GDM1 (cell line): ENCODE measurements around the gene PPP1R12A.
"Not testable (repeated sequence)": the region's sequence is repeated elsewhere in the genome, so short reads cannot be mapped to it uniquely, and the experiment has no call there.

ENCODE experiments used
- DNase-seq: peaks from one replicate; lab custom pipeline; 2025; lab: John Stamatoyannopoulos, UW

The PPP1R12A gene

DNA sequence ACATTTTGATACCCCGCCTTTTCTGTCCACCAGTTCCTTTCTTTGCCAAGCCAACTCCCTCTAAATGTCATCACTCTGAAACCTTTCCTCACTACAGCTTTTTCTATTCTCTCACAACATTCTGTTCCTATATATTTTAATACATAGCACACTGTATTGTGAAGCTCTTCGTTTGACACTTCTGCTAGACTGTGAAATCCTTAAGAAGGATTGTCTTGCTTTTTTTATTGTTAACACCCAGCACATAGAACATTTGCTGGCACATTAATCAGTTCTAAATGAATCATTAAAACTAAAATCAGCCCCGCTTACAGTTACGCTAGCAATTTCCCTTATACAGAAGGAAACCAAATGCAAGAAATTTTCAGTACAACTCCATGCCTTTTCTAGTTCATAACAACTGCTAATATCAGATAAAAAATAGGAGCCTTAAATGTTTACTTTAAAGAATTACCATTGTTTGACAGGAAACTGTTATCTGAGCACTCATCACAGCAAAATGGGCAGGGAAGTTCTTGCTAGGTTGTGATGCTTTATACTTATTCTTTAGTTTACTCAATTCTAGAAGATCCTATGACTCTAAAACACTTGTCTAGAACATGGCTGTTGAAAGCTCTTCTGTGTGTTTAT is 93.5 kb downstream of the PPP1R12A start:
- no peak for DNase-seq

DNA sequence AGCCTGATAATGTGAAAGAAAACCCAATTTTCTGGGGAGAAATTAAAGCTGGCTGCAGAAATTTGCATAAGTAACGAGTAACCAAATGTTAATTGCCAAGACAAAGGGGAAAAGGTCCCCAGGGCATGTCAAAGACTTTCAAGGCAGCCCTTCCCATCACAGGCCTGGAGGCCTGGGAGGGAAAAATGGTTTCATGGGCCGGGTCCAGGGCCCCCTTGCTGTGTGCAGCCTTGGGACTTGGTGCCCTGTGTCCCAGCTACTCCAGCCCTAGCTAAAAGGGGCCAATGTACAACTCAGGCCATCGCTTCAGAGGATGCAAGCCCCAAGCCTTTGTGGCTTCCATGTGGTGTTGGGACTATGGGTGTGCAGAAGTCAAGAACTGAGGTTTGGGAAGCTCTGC is 96.5 kb downstream of the PPP1R12A start:
- DNase-seq, result no peak

DNA sequence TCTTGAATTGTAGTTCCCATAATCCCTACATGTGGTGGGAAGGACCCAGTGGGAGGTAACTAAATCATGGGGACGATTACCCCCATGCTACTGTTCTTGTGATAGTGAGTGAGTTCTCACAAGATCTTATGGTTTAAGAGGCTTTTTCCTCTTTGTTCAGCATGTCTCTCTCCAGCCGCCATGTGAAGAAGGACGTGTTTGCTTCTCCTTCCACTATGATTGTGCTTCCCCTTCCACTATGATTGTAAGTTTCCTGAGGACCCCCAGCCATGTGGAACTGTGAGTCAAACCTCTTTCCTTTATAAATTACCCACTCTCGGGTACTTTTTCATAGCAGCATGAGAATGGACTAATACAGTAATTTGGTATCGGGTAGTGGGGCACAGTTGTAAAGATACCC is 97.3 kb downstream of the PPP1R12A start:
- no peak for DNase-seq

DNA sequence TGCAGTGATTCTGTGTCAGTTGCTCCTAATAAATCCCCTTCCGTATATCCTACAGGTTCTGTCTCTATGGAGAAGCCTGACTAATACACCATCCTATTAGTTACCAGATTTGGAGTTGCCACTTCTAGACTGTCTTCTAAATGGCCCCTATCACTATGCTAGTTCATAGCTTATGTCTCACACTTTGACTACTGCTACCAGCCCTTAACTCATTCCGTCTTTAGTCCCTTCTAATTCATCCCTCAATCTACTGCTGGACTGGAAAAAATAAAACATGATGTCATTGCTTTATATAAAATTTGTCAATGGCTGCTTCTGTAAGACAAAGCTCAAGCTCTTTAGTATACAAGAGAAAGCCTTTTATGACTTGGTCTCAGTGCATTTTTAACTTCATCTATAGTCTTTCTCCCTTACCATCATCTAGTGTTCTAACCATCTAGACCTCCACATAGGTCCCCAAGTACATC is 99.5 kb downstream of the PPP1R12A start:
- DNase-seq, result no peak

DNA sequence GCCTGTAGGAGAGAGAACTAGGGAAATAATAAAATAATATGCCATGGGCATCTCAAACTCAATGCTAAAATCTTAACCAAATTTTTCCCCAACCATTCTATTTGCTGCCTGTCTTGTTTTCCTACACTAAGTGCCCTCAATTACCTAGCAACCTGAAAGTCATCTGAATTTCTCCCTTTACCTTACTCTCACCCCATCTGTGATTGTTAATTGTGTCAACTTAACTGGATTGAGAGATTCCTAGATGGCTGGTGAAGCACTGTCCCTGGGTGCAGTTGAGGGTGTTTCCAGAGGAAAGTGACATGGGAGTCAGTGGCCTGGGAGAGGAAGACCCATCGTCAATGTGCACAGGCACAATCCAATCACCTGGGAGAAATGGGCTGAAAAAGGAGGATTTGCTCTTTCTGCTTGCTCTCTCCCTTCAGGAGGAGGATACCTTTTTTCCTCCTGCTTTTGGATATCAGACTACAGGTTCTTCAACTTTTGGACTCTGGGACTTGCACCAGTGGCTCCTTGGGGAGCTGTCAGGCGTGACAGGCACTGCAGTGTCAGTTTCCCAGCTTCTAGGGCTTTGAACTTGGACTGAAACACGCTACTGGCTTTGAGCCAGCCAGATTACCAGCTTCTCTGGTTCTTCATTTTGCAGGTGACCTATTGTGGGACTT is 100.1 kb downstream of the PPP1R12A start:
- DNase-seq, result no peak

DNA sequence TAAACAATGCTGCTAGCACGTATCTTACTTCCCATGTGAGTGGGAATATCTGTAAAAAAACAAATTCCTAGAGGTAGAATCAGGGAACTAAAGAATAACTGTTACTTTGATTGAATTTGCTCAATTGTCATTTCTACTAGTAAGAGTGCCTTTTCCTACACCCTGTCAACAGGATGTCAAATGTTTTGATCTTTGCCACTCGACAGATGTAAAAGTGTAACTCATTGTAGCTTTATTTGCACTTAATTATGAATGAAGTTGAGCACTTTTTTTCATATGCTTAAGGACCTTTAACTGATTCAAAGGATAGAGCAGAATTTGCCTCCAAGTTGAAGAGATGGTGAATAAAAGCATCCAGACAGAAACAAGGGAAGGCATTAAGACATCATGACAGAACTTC is 104.5 kb downstream of the PPP1R12A start:
- no peak for DNase-seq

DNA sequence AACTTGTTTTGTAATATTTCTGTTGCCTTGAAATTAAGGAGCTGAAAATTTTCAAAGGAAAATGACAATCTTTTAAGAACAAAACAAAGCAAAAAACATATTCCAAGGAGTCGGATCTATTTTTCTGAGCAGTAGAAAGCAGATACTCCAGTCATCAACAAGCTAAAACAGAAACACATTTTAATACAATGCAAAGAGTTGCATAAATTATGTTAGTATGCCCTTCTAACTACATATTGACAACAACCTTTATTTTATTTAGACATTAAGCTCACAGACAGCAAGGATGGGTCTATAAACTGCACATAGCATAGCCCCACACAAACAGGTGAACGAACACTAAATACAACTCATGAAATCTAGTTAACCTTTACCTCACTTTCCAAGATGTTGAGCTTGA is 106.0 kb downstream of the PPP1R12A start:
- no peak for DNase-seq

DNA sequence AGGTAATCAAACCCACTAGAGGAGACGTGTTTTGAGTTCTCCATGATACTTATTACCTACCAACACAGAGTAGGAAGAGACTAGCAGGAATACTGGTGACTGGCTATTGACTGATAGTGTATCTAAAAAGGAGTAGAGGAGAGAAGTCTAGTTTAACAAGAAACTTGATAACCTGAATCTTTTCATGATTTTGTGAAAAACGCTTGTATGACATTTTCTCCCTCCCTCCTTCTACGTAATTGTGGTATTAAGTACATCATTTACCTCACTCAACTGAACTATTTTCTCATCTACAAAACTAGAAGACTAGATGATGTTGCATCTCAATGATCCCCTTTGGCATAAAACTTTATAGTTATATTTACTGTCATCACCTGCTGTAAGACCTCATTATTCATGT is 107.4 kb downstream of the PPP1R12A start:
- DNase-seq, result no peak

DNA sequence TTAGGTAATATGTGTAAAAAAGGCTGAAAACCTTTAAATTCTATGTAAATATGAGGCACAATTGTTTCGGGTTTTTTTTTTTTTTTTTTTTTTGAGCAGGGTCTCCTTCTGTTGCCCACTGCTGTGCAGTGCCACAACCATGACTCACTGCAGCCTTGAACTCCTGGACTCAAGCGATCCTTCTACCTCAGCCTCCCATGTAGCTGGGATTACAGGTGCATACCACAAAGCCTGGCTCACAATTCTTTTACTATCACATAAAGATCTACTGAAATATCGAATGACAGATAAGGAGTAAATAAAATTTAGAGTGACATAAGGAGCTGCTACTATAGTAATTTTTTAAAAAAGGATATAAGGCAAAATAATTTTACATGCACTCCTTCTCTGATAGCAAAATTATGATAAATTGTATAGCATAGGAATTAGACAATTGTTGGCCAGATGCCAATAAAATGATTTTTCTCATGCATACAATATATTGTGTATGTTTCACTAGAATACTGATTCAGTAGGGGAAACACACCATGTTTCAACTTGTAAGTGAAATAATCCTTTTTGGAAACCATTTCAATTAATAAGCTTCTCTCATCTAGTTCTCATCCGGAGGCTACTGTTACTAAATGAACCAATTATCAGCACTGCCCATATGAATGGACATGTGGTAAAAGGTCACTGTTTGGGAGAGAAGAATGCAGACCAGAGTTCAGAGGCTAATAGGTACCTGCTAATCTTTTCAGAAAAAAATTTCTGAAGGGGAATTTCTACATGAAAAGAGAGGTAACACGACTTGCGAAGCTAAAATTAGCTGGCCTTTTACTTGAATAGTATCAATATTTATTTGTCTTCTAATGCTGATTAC is 108.4 kb downstream of the PPP1R12A start:
- no peak for DNase-seq

DNA sequence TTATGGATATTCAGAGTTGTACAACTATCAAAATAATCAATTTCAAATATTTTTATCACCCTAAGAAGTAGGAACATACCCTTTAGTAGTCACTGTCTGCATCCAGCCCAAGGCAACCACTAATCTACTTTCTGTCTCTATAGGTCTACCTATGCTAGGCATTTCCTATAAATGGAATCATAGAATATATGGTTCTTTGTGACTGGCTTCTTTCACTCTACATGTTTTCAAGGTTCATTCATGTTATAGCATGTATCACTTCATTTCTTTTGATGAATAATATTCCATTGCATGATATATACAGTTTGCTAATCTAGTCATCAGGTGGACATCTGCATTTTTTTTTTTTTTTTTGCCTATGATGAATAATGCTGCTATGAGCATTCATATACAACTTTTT is 112.4 kb downstream of the PPP1R12A start:
- no peak for DNase-seq

DNA sequence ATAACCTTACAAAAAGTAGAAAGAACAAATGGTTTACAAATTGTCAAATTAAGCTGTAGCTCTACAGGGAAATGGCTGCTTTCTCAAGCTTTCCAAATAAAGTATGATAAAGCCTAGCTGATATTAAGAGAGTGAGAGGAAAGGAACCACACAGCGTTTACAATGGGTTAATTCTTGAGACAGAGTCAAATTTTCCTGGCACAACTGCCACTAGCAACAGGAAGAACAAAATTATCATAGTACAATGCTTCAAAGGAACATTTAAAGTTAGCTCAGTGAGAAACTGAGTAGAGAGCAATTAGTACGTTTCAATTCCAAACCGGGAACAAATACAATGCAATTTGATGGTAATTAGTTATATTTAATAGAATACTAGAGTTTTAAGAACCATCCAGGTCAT is 116.0 kb downstream of the PPP1R12A start:
- DNase-seq, result no peak

DNA sequence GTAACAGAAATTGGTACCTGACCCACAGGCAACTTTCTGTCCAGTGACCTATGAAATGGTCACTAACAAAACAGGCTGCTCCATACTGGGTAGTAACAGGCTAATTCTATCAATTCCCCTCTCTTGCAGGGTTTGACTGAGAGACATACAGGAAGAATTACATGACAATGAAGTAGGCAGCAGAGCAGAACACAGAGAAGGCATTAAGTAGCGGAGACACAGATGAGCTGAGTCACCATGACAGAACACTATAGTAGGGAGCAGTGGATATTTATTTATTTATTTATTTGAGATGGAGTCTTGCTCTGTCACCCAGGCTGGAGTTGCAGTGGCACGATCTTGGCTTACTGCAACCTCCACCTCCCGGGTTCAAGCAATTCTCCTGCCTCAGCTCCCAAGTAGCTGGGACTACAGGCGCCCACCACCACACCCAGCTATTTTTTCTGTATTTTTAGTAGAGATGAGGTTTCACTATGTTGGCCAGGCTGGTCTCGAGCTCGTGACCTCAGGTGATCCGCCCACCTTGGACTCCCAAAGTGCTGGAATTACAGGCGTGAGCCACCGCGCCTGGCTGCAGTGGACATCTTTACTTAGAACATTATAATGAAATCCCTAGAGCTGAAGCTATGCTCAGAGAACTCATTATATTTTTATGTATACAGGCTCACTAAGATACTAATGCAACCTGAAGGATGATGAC is 150.4 kb downstream of the PPP1R12A start:
- not testable (repeated sequence) for DNase-seq

DNA sequence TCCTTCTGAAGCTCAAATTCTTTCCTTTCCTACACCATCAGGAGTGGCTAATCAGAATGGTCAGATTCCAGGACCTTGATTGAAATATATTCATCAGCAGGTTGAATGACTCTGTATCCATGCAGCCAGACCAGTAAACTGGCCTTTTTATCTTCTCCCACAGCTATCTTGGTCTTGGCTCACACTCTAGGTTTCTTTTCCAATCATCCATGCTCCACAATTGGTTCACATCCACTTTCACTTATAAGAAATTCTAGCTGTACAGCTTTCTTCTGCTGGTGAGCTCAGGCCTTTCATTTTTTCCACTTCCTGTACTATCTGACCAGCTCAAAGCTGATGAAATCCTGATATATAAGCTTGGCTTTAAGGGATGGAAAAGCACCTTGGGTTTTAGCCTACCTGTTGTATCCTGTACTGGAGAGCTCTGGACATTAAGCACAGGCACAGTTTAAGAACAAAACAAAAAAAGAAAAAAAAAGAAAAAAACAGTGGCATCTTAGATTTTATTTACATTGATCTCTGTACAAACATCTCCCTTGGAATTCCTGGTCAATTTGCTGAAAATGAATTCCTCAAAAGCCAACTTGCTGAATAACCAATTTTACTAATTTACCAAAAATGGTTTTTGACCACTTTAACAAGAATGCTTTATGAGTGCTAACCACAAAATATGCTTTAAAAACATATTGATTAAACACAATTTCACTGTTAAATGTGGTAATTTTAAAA is 152.6 kb downstream of the PPP1R12A start:
- DNase-seq, result no peak

DNA sequence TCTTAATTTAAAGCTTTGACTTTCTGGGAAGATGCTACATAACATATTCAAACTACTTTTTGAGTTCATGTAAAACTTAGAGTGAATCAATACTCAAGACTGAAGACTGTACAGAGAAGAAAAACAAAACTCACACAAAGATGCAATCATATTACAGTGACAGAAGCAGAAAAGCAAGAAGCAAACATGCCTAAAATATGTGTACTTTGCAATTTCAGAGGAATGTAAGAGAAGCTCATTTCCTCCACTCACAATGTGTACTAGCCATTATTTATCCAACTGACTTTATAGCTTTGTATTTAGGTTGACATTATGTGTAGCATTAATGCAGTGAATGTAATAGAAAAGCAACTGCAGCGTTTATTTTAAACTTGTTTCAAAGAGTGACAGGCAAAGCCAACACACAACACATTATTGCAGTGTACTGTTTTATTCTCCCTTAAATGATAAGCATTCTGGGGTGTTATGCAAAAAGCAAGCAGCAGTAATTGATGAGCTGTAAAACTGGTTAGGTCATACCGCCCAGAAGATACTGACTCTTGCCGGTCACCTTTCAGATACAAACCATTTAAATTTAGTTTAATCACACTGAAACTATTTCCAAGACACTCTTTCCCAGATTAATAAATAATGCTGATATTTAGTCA is 156.0 kb downstream of the PPP1R12A start:
- DNase-seq, result no peak

DNA sequence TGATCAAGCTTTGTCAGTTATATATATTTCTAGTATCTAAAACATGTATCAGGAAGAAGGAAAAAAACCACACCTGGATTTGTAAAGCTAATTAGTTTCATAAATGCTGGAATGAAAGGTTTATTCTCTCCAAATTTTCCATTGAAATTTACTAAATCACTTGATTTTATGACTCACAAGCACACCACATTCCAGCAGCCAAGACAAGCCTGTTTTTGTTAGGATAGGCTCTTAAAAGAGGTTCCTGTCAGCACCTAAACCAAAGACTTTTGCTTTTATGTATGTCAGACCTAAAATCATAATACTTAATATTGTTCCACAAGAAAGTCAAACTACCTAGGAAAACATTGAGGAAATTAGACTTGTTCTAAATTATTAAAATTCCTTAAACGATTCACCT is 158.8 kb downstream of the PPP1R12A start:
- no peak for DNase-seq

DNA sequence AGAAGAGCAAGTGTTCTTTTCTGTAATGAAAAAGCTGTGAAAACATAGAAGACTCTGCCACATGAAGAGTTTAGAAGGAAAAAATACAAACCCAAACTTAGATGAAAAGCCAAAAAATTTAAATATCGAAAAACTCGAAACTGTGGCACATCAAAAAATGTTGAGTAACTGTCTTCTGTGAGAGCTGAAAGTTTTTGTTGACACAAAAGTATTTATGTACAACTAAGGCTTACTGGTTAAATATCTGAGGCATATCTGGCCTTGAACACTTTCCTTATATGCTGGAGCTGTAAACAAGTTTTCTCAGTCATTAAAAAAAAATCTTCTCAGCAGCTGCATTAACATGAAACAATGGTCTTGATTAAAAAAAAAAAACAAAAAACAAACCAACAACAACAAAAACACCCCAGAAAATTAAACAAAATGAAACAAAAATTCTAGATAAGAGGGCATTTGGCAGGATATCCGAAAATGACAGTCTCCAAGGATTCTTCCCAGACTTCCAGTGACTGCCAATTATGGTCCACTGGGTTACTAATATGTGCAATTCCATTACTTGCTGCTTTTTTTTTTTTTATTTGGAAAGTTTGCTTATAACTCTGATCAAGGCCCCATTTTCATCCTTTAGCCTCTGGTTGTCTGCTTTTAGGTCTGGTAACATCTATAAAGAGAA is 159.4 kb downstream of the PPP1R12A start:
- DNase-seq, result no peak

DNA sequence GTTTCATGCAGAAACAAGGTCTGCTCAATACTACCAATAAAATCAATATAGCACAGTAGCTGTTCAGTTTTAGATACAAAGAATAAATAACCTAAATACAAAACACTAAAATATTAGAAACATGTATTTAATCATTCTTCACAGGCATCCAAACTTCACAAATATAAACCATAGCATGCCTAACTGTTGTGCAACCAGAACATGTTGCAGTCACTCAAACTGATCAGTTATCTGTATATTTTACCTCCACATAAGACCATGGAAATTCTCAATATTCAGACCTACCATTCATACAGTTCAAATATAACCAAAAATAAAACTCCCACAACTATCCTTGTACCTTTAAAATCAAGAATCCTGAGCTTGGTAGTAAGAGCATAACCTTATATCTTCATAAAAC is 161.0 kb downstream of the PPP1R12A start:
- no peak for DNase-seq

DNA sequence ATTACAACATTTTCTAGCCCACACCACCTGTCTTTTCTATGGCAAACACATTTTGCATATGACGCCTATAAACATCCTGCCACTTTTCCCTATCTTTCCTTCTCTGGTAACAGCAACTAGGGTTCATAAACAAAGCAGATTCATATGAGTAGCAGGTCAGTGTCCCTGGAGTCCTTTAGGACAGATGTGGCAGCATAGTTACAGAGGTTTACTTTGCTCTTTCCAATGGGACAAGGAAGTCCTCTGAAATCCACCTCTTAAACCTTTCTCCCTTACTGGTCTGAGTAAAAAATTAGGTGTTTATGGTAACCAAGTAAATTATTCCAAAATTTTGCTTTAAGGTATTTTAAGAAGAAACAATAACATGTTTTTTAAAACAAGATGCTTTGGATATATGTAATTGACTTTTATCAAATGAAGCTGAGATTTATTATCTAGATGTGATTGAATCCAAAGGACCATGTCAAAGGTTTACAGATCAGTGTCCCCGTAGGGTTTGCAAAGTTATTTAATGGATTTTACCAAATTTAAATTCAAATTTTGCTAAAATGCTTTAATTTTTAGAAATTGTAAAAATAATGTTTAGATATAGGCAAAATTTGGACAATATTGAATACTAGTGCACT is 164.9 kb downstream of the PPP1R12A start:
- no peak for DNase-seq

DNA sequence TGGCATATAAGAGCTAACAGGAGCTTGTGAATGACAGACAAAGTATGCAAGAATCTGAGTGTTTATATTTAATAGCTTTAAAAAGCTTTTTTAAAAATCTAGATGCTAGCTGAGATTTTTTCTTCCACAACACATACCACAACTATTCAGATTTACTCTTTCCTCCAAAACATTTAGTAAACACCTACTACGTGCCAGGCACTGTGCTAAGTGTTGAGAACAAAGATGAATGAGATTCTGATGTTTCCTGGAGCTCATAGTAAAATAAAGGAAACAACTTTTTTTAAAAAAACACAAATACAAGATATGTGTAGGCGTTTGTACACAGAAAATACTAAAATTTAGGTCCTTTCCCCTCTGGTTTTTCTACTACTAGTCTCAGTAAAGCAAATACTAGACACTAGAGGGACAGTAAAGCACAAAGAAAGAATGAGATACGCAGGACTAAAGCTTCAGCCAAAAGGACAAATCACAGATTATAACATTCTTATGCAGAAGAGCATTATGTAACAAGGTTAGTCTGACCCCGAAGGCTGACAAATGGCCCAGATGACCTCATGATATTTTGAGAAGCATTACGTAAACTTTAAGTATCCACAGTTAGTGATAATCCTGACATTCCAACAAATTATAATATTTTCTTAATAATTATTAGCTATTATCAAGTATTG is 165.6 kb downstream of the PPP1R12A start:
- DNase-seq, result no peak
